ENCODE measurements around the gene ENPP7. TPM values are rescaled to one million over a fixed set of nuclear protein-coding genes. Genes with fewer than 3 reads are reported as not detected.

Gene ENPP7
- polyA plus RNA-seq, 4 donors = 2.9 to 6.5 (median 4.2) TPM

DNA sequence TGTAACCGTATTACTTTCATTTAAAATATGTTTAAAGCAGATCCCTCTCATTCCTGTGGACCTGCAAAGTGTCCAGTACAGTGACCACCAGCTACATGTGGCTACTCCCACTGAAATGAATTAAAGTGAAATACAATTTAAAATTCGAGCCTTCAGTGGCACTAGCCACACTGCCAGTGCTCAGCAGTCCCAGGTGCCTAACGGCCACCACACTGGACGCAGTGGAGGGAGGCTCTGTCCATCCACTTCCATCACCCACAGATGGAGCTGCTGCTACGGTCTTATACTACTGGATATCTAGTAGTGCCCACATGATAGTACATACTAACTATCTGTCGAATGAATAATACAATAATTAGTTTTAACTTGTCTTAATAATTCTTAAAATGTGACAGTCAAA is 44.9 kb downstream of the ENPP7 start:
- DNase-seq (ENCODE audit: low read depth in 4 of 4, low spot score in 3 of 4) = no peak

DNA sequence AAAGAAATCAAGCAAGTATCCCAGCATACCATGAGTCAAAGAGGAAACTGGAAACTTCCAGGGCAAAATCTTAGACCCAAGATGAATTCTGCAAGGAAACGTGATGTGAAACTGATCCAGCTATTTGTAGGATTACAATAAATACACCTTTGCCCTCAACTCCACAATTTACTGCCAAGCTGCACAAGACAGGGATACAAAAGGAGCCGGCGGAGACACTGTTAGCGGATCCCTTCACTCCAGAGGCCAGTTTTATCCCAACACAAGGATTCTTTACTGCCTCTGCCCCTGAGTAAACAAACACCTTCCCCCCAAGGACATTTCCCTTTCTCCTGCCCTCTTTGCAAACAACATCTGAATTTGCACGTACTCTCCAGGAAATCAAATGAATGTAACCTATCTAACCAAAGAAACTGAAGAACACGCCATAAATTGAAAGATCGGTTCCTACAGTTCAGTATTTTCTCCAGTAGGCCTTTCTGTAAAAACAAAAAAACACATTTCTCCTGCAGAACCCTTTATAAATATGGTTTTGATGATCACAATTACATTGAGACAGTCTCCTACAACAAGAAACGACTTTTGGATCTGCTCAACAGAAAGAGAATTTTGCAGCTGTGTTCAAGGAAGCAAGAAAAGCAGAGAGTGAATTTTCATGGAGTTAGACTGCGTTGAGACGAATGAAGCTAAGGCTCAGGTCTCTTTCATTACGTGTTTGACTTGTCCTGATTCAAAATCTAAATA is 45.8 kb downstream of the ENPP7 start:
- DNase-seq (ENCODE audit: low read depth in 4 of 4, low spot score in 3 of 4) = peak in 1 of 4 donors; percentile 13

DNA sequence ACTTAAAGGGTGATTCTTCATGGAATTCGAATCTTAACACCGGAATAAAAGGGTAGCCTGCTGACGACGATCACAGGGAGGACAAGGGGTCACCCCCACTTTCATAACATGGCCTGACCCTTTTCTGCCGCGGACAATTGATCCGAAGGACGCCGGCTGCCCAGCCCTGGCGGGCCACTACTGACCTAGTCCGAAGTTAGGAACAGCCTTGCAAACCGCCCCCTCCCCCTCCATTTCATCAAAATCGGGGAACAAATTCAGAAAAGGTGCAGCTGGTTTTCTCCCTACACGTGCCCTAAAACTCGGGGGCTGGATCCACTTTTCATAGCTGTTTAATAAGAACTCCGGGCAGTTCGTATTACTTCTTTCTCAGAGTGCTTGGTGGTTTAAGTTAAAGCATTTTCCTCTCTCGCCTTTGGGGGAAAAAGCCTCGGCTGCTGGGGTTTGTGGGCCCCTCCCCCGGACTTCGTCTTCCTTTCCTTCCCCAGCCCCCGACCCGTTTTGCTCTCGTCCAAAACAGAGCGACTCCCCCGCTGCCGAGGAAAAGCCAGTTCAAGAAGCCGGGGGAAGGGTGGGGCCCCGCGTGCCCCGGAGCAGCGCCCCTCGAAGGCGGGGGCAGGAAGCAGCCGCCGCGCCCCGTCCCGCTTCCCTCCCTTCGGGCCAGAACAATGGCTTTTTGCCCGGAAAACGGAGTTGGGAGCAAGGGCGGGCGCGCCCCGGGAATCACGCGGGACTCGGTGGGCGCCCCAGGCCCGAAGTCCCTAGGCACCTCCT is 46.6 kb downstream of the ENPP7 start:
- no peak for DNase-seq (ENCODE audit: low read depth in 4 of 4, low spot score in 3 of 4)

GRCh38 chr17:79777894-79778503 is 47.3 kb downstream of the ENPP7 start, which contains the start of gene CBX2:
TSS of gene CBX2 (plus strand) at chr17:79778148. CDS start at chr17:79778236, 88 bp downstream.
- DNase-seq (ENCODE audit: low read depth in 4 of 4, low spot score in 3 of 4) = no peak

DNA sequence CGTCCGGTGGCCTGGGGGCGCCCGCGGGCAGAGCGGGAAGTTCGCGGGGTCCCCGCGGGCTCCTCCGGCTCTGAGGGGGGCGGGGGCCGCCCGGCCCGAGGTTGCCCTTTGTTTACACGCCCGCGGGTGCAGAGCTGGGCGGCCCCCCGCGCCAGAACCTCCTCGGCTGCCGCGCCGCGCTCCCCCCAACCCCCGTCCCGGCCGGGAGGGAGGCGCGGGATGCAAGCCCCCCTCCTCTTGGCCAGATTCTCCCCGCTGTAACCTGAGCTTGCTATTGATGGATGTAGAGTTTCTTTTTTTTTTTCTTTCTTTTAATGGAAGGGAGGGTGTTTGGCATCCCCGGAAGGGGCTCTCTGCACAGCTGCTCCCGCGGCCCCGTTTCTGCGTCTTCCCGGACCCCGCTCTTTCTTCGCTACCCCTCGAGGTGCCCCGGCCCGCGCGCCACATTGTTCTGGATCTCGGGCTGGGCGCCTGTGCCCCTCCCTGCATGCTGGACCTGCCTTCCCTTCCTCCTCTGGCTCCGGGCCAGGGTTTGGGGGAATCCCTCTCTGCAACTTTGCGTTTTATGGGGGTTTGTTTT is 47.9 kb downstream of the ENPP7 start:
- DNase-seq (ENCODE audit: low read depth in 4 of 4, low spot score in 3 of 4) = no peak

- no peak for DNase-seq (ENCODE audit: low read depth in 4 of 4, low spot score in 3 of 4)
Measured at GRCh38 chr17:79779084-79779529, 48.4 kb downstream of the ENPP7 start.

- DNase-seq (ENCODE audit: low read depth in 4 of 4, low spot score in 3 of 4) = no peak
Measured at GRCh38 chr17:79779661-79780365, 49.1 kb downstream of the ENPP7 start.

DNA sequence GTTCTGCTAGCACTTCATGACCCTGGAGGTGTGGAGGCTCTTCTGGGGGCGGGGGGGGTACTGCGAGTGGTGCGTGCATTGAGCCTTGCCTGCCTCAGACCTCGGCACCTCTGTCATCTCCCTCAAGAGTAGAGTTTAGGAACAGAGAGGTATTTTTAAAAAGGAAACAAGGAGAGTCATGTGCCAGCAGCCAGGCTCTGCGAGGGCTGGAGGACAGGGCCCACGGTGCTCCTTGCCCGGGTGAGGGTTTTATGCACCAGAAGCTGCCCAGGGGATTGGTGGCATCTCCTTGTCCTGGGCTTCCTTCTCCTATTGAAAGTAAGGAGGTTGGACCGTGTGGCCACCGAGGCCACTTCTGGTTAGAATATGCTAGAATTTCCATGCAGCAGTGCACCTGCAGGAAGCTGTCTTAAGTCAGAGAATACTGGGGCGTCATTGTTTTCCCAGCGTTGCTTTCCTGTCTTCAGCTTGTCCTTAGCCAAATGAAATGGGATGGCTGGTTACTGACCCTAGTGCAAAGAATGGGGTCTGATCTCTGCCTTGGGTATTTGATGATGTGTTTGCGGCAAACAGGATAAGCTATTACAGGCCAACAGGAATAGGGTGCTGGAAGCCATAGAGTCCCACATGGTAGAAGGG is 50.4 kb downstream of the ENPP7 start:
- no peak for DNase-seq (ENCODE audit: low read depth in 4 of 4, low spot score in 3 of 4)

DNA sequence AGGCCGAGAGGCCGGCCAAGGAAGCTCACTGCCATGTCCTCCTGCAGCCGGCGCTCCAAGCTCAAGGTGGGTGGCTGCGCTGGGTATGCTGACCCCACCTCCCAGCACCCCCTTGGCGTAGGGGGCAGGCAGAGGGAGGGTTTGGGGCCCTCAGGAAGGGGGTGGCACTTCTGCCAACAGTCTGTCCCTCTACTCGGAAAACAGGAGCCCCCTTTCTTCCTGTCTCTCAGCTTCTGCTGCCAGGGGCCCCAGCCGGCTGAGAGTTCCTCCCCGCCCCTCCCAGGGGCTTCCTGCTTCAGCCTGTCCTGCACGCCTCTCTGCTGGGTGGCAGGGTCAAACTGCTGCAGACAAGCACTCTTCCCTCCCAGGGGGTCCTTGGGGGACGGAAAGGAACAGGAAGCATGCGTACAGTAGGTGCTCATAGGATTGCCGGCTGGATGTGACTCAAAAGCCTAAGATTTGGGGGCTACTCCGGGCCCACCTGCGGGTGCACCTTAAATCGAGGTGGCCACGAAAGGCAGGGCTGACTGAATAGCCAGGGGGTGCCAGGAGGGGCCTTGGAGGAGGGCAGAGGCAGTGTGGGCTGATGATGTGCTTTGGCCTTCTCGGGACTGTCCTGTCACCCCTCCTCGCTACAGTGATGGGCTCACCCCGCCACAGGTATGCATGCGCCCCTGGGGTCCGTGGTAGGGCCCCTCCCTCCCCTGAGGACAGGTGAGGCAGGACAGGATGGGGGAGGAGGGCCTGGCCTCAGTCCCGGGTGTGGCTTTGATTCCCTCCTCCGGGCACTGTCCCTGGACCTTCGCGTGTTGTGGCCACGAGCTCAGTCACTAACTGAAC is 51.2 kb downstream of the ENPP7 start:
- no peak for DNase-seq (ENCODE audit: low read depth in 4 of 4, low spot score in 3 of 4)

- no peak for DNase-seq (ENCODE audit: low read depth in 4 of 4, low spot score in 3 of 4)
Measured at GRCh38 chr17:79783891-79784290, 53.1 kb downstream of the ENPP7 start.

- DNase-seq (ENCODE audit: low read depth in 4 of 4, low spot score in 3 of 4) = no peak
Measured at GRCh38 chr17:79784353-79785016, 53.7 kb downstream of the ENPP7 start.

DNA sequence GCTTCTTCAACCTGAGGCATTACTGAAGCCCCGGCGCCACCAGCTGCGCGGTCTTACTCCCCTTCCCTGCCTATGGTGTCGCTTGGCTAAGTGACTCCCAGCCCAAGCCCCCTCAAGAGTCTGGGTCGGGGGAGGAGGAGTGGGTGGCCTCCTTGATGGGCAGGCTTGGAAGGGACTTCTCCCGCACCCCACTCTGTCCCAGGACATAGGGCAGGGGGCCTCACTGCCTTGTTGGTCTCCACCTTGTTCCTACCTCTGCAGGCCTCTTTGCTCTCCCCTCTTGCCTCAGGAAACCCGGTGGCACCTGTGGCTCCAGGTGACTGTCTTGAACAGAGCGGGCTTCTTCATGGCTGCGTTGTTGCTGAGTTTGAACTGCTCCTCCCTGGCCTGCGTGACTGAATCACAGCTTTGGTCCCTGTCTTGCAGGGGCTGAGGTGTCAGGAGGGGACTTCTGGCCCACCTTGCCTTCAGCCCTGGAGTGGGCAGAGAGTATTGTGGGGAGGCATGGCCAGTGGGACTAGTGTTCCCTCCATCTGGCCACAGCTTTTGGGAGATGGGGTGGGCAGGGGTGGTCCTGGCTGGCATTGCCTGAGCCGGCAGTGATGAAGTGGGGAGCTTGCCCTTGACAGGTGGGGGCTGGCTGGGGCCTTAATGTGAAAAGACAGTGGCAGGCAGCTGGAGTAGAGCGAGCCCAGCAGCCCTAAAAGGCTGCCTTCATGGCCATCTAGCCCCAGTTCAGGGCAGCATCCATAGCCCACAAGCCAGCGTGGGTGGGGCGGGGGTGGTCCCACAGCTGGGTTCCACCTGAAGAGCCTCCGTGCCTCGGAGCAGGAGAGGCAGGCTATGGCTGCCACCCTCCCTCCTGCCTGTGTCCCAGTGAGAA is 54.5 kb downstream of the ENPP7 start:
- DNase-seq (ENCODE audit: low read depth in 4 of 4, low spot score in 3 of 4) = no peak

DNA sequence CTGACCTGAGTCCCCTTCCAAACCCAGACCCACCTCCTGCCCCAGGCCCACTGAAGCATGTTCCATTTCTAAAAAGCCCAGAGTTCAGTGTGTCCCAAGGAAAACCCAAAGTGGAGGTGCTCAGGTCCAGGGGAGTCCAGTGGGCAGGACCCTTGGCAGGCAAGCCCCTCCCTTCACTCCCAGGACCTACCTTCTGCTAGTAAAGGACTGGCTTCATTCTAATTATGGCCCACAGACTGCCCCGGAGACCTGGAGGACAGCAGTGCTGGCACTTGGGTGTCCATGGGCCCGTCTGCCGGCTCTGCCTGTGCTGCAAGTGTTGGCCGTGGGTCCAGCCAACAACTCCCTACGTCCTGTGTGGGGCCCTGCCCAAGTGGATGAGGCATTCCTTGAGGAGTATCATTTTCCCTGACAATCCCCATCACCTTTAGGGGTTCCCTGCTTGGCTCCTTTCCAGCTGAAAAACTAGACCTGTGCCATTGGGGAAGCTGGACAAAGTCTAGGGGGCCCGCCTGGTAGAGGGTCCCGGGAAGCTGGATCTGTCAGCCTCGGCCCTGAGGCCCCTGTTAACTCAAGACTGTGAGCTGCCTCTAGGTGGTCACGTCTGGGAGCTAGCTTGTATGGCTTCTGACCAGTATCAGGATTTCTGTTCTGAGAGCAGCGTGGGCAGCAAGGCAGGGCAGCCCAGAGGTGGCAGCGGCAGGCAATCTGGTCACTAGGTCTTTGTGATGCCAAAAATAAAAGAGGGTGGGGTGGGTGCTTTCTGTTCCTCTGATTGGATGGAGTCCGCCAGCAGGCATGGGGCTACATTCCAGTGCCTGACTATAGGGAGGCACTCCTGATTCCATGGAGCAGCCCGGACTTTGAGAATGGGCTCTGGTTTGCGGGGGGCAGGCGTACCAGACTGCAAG is 55.4 kb downstream of the ENPP7 start:
- no peak for DNase-seq (ENCODE audit: low read depth in 4 of 4, low spot score in 3 of 4)

DNA sequence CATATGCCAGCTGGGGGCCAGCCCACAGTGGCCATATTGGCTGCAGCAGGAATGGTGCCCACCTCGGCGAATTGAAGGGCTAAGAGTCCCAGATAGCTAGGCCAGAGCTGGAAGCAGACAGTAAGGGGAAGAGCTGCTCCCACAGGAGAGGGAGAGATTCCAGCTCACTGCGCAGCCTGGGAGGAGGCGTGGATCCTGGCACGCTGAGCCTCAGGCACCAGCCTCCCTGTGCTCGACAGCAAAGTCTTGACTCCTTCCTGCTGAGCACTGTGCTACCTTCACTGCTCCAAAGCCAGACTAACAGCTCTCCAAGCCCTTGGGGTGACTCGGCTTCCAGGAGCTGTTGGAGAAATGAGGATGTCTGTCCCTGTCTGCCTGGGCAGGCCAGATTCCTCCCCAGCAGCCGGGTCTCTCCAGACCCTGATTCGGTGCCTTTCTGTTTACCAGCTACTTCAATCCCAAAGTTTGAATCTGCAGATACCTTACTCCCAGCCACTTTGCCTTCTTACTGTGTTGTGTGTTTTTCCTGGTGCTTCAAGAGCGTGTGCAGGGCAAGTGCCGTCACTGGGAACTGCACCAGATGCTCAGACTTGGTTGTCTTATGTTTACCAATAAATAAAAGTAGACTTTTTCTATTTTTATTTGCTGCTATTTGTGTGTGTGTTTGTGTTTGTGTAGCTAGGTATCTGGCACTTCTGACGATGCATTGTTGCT is 56.3 kb downstream of the ENPP7 start:
- no peak for DNase-seq (ENCODE audit: low read depth in 4 of 4, low spot score in 3 of 4)

GRCh38 chr17:79788455-79788854 is 57.7 kb downstream of the ENPP7 start:
- DNase-seq (ENCODE audit: low read depth in 4 of 4, low spot score in 3 of 4) = no peak

Measured in right renal pelvis (tissue), 4 donors.